ENCODE results near the gene NUDT2.

- TF ChIP-seq FOS (IDR thresholded peaks at IDR 0.05; ENCODE audit: low read depth, low read length) (no peak), CTCF (conservative IDR thresholded peaks at IDR 0.05; ENCODE audit: low read depth, low read length) (no peak), POLR2A (IDR thresholded peaks at IDR 0.05; ENCODE audit: low read depth, low read length) (no peak), RCOR1 (IDR thresholded peaks at IDR 0.05; ENCODE audit: insufficient replicate concordance, low read length) (no peak), SMC3 (IDR thresholded peaks at IDR 0.05; ENCODE audit: low read depth, low read length) (no peak), MXI1 (IDR thresholded peaks at IDR 0.05; ENCODE audit: borderline replicate concordance, low read depth, low read length) (no peak), BHLHE40 (IDR thresholded peaks at IDR 0.05; ENCODE audit: low read depth, low read length) (no peak)
Measured at GRCh38 chr9:34374905-34375552, 45.7 kb downstream of the NUDT2 start.
